Activated CD8-positive, alpha-beta T cell treated with anti-CD3 and anti-CD28 coated beads for 36 hours (primary cell): ENCODE data around the gene CEP164. TPM values are rescaled to one million over a fixed set of nuclear protein-coding genes. Genes with fewer than 3 reads are reported as not detected.

Experiments
- ATAC-seq: fragments of 200-7000 bp; cut with Tn5 transposase; one replicate; pipeline ENCODE4 v1.10.0; 2021; ENCODE audit warnings: mild to moderate bottlenecking, moderate library complexity
- CTCF ChIA-PET: fragments of 350-600 bp; sonication (Branson Sonifier 250); formaldehyde crosslinking; loops from one replicate; lab custom pipeline; 2021; ENCODE audit warnings: antibody characterized with exemption; lab: Charles Lee
- POLR2A ChIA-PET: fragments of 350-600 bp; sonication (Branson Sonifier 250); formaldehyde crosslinking; loops from one replicate; lab custom pipeline; 2021; ENCODE audit warnings: antibody characterized with exemption; lab: Charles Lee
- DNase-seq: peaks from one replicate; pipeline ENCODE4 v3.0.0-alpha.2; 2020
- H3K27ac Mint-ChIP-seq: one replicate; pipeline ENCODE4 v1.8.0; 2021; ENCODE audit warnings: mild to moderate bottlenecking, mixed read lengths
- H3K27me3 Mint-ChIP-seq: one replicate; pipeline ENCODE4 v1.8.0; 2021; ENCODE audit warnings: mixed read lengths
- H3K36me3 Mint-ChIP-seq: one replicate; pipeline ENCODE4 v1.8.0; 2021; ENCODE audit warnings: low read depth, mixed read lengths
- H3K4me1 Mint-ChIP-seq: one replicate; pipeline ENCODE4 v1.8.0; 2021; ENCODE audit warnings: low read depth, mixed read lengths
- H3K4me3 Mint-ChIP-seq: one replicate; pipeline ENCODE4 v1.8.0; 2021; ENCODE audit warnings: mild to moderate bottlenecking, moderate library complexity, mixed read lengths
- H3K9me3 Mint-ChIP-seq: one replicate; pipeline ENCODE4 v1.8.0; 2021; ENCODE audit warnings: mixed read lengths
- intact Hi-C: fragments of 100-400 bp; cut with micrococcal nuclease; formaldehyde crosslinking; loops from one replicate; pipeline ENCODE4 v1.10.0; 2022
- total RNA-seq, 2 experiments: library from RNA; stranded (reverse); gene quantifications; one replicate each; pipeline ENCODE4 v1.2.3, GENCODE V29; 2021
- TF ChIP-seq, protein P1 (sequence below): fragments of 200-600 bp; IDR thresholded peaks from one replicate; pipeline ENCODE4 v1.8.0; 2022; ENCODE audit warnings: antibody characterized with exemption, mild to moderate bottlenecking

The CEP164 gene
- total RNA-seq, 2 experiments from 2014 or later, result 24.0 to 25.5 TPM

- CTCF ChIA-PET, result interaction anchor here (0.8 to 5.7 kb wide), 18 partner anchors 8 to 389 kb away, joined by 3 to 100 read pairs (median 9); no protein-coding TSS in a partner anchor
These were observed 99.8 kb downstream of the CEP164 start for GRCh38 chr11:117427356-117427874.

GRCh38 chr11:117428186-117428855, 100.7 kb downstream of the CEP164 start:
- ATAC-seq (no peak), DNase-seq (no peak)
- ChIA-PET CTCF (interaction anchor here (1.0 to 1.7 kb wide), 2 partner anchors 193 to 389 kb away, joined by 4 to 5 read pairs; no protein-coding TSS in a partner anchor), POLR2A (interaction anchor here (0.9 kb wide), 1 partner anchor 8 kb away, joined by 3 read pairs; no protein-coding TSS in a partner anchor)
- Mint-ChIP-seq H3K4me1 (no peaks in the 10 kb centered on the region), H3K9me3 (no peaks in the 10 kb centered on the region), H3K4me3 (no peak overlapping the region), H3K36me3 (no peaks in the 10 kb centered on the region), H3K27me3 (peaks cover 2% of the 10 kb centered on the region), H3K27ac (no peak overlapping the region)
- intact Hi-C loops, result loop anchor here (5.0 kb wide), 1 partner anchor 194 kb away; no protein-coding TSS in a partner anchor
- TF ChIP-seq, protein P1, sequence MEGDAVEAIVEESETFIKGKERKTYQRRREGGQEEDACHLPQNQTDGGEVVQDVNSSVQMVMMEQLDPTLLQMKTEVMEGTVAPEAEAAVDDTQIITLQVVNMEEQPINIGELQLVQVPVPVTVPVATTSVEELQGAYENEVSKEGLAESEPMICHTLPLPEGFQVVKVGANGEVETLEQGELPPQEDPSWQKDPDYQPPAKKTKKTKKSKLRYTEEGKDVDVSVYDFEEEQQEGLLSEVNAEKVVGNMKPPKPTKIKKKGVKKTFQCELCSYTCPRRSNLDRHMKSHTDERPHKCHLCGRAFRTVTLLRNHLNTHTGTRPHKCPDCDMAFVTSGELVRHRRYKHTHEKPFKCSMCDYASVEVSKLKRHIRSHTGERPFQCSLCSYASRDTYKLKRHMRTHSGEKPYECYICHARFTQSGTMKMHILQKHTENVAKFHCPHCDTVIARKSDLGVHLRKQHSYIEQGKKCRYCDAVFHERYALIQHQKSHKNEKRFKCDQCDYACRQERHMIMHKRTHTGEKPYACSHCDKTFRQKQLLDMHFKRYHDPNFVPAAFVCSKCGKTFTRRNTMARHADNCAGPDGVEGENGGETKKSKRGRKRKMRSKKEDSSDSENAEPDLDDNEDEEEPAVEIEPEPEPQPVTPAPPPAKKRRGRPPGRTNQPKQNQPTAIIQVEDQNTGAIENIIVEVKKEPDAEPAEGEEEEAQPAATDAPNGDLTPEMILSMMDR, result no peak

More at GRCh38 chr11:117427356-117427874, 99.8 kb downstream of the CEP164 start:
- POLR2A ChIA-PET, result no interaction called here
- no peaks in the 10 kb centered on the region for H3K4me1 Mint-ChIP-seq
- H3K27ac Mint-ChIP-seq, result no peak overlapping the region
- TF ChIP-seq, protein P1, result no peak
- no peak for DNase-seq
- H3K4me3 Mint-ChIP-seq, result no peak overlapping the region
- H3K9me3 Mint-ChIP-seq, result no peaks in the 10 kb centered on the region
- intact Hi-C loops, result loop anchor here (5.0 kb wide), 1 partner anchor 195 kb away; no protein-coding TSS in a partner anchor
- peaks cover 2% of the 10 kb centered on the region for H3K27me3 Mint-ChIP-seq
- H3K36me3 Mint-ChIP-seq, result no peaks in the 10 kb centered on the region
- no peak for ATAC-seq

- ChIA-PET POLR2A (interaction anchor here (0.9 kb wide), 1 partner anchor 9 kb away, joined by 3 read pairs; no protein-coding TSS in a partner anchor), CTCF (interaction anchor here (1.0 to 1.7 kb wide), 2 partner anchors 192 to 389 kb away, joined by 4 to 5 read pairs; no protein-coding TSS in a partner anchor)
- DNase-seq (no peak), ATAC-seq (no peak)
- TF ChIP-seq, protein P1, result no peak
- Mint-ChIP-seq H3K4me1 (no peaks in the 10 kb centered on the region), H3K4me3 (no peak overlapping the region), H3K36me3 (no peaks in the 10 kb centered on the region), H3K27me3 (peaks cover 2% of the 10 kb centered on the region), H3K9me3 (no peaks in the 10 kb centered on the region), H3K27ac (no peak overlapping the region)
- intact Hi-C loops, result loop anchor here (5.0 kb wide), 1 partner anchor 193 kb away; no protein-coding TSS in a partner anchor
These were observed 101.2 kb downstream of the CEP164 start for GRCh38 chr11:117428856-117429229.

DNA sequence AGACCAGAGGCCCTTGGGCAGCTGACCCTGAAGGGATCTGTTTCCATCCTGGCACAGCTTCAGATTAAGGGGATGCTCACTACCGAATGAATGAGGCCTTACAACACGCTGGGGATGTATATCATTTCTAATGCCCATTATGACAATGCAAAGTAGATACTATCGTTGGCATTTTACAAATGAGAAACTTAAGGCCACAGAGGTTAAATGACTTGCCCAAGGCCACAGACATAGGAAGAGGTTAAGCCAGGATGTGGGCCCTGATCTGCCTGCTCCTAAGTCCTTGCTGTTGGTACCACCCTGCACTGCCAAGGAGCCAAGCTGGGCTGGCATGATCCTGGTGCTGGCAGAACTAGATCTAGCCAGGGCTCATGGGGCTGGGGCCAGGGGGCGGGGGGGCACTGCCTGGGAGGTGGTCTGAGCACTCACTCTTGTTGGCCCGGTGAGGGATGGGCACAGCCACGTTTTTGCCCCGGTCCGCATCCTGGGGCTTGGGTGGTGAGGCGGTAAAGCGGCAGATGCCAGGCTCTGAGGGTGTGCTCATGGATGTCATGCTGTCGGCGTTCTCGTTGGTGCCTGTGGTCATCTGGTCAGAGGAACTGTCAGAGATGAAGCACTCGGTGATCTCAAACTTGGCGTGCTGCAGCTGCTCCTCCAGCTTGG, 102.8 kb downstream of the CEP164 start:
- TF ChIP-seq, protein P1, result no peak
- H3K4me1 Mint-ChIP-seq, result no peaks in the 10 kb centered on the region
- CTCF ChIA-PET, result interaction anchor here (1.2 to 1.7 kb wide), 2 partner anchors 15 to 191 kb away, joined by 3 to 5 read pairs; no protein-coding TSS in a partner anchor
- intact Hi-C loops, result no loop called here
- no peak for ATAC-seq
- POLR2A ChIA-PET, result no interaction called here
- no peaks in the 10 kb centered on the region for H3K27me3 Mint-ChIP-seq
- DNase-seq, result no peak
- H3K4me3 Mint-ChIP-seq, result no peak overlapping the region
- no peak overlapping the region for H3K27ac Mint-ChIP-seq
- H3K9me3 Mint-ChIP-seq, result no peaks in the 10 kb centered on the region
- no peaks in the 10 kb centered on the region for H3K36me3 Mint-ChIP-seq
